ENCODE measurements around the gene SIVA1. TPM values are rescaled to one million over a fixed set of nuclear protein-coding genes. Genes with fewer than 3 reads are reported as not detected.

Gene SIVA1
- total and polyA plus RNA-seq, 2 of the 8 experiments (the other 6 are each of a cell fraction or from before 2014, with no cell fraction given) = 123 to 589 TPM

DNA sequence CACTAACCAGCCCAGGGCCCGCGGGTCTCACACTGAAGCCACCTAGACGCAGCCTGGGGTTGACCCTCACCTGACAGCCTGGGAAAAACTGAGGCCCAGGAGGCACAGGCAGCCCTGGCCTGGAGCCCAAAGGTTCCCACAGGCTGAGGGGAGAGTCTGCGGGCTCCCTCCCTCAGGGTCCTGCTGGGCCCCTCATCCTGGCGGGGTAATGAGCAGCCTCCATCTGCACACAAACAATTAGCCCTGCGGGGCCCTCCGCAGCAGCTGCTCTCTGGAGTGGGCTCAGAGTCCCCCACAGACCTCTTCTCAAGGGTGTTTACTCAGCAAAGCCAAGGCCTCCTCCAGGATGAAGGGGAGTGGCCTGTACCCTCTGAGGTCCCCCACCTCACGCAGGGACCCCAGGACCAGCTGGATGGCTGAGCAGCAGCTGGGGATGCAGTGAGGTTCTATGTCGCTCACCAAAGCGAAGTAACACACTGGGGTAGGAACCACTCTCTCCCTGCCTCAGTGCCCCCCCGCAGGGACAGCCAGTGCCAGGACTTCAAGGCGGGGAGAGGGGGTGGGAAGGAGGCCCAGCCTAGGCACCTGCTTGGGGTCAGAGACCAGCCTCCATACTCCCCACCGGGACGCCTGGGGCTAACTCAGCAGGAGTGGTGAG lies 35.3 kb downstream of the SIVA1 start:
- Histone ChIP-seq H2BK15ac (ENCODE audit: low read length) (no peak overlapping the region), H4K91ac (replicated peaks; ENCODE audit: insufficient read length, low read length) (no peak overlapping the region), H3K4ac (replicated peaks; ENCODE audit: insufficient read length, low read depth, low read length) (no peak overlapping the region), H3K79me2 (ENCODE audit: control insufficient read depth in 1 of 2, insufficient read depth in 2 of 2, low read length in 2 of 2) (peaks cover 0 to 3% of the 10 kb centered on the region in 2 experiments; a peak in 1 of 4 replicates), H3K4me2 (ENCODE audit: insufficient read depth in 1 of 2, low read depth in 2 of 2, low read length in 2 of 2) (no peak overlapping the region), H3K9ac (replicated peaks in 1 of 4; ENCODE audit: extremely low read depth in 1 of 4, low read depth in 3 of 4, low read length in 3 of 4) (no peak overlapping the region), H3K56ac (replicated peaks; ENCODE audit: insufficient read length, low read depth, low read length) (no peak overlapping the region), H3K27ac (ENCODE audit: low read depth, low read length) (no peak overlapping the region), H3K27me3 (replicated peaks in 1 of 4; ENCODE audit: control insufficient read depth in 3 of 4, extremely low read depth in 1 of 4, insufficient read depth in 3 of 4, low read length in 3 of 4) (no peaks in the 10 kb centered on the region), H3K79me1 (ENCODE audit: low read depth, low read length) (peaks cover 6% of the 10 kb centered on the region), H2BK20ac (ENCODE audit: low read length) (no peak overlapping the region), H3K23ac (ENCODE audit: insufficient read length) (no peak overlapping the region), H3K36me3 (ENCODE audit: control insufficient read depth in 2 of 4, insufficient read depth in 4 of 4, low read length in 3 of 4) (peaks cover 0 to 4% (median 0%) of the 10 kb centered on the region in 4 experiments; a peak in 3 of 8 replicates), H4K5ac (ENCODE audit: insufficient read length, low read depth, low read length) (no peak overlapping the region), H3K4me1 (replicated peaks in 1 of 4; ENCODE audit: control insufficient read depth in 3 of 4, insufficient read depth in 4 of 4, low read length in 3 of 4) (peaks cover 0 to 3% (median under 1%) of the 10 kb centered on the region in 4 experiments; a peak in 2 of 7 replicates), H2BK12ac (ENCODE audit: low read depth, low read length) (no peak overlapping the region), H3K4me3 (ENCODE audit: extremely low read depth in 1 of 4, insufficient read depth in 2 of 4, low read depth in 3 of 4, low read length in 4 of 4) (no peak overlapping the region), H3K18ac (ENCODE audit: extremely low read depth, low read length) (no peak overlapping the region), H4K20me1 (replicated peaks in 1 of 2; ENCODE audit: control insufficient read depth in 1 of 2, insufficient read depth in 2 of 2, low read length in 2 of 2) (peaks cover 29 to 32% of the 10 kb centered on the region in 2 experiments), H2BK120ac (replicated peaks; ENCODE audit: low read depth, low read length) (no peak overlapping the region), H2AFZ (ENCODE audit: low read length) (no peak overlapping the region), H3K23me2 (ENCODE audit: low read depth, low read length) (0 out of 2 replicates have a peak, but pooled peaks cover 2% of the 10 kb centered on the region), H2BK5ac (ENCODE audit: low read depth, low read length) (no peak overlapping the region), H4K8ac (ENCODE audit: extremely low read depth, insufficient read depth, low read length) (no peak overlapping the region), H3K14ac (ENCODE audit: insufficient read length) (no peak overlapping the region), H2AK5ac (ENCODE audit: low read depth, low read length) (no peak overlapping the region), H3K9me3 (ENCODE audit: insufficient read depth in 2 of 2, low read depth in 1 of 2, low read length in 1 of 2) (no peaks in the 10 kb centered on the region)
- no peak for TF ChIP-seq KDM5A (IDR thresholded peaks at IDR 0.05; ENCODE audit: low read length)
- TF ChIP-seq SIRT6 (IDR thresholded peaks at IDR 0.05; ENCODE audit: low read length) = no peak
- ChIA-PET POLR2A (ENCODE audit: partially characterized antibody) (interaction anchor here (1.2 to 1.6 kb wide), 2 partner anchors 15 to 19 kb away, joined by 3 to 4 read pairs; no protein-coding TSS in a partner anchor), CTCF (ENCODE audit: partially characterized antibody) (interaction anchor here (0.7 to 11.1 kb wide), 4 partner anchors 9 to 284 kb away, joined by 3 to 110 read pairs (median 19); no protein-coding TSS in a partner anchor)
- DNase-seq (ENCODE audit: low read depth in 1 of 2, low spot score in 2 of 2) (no peak), FAIRE-seq (no peak)
- 88% methylated on average over 13 of the region's 14 CpGs; no CpG with 5 or more reads in 1 of the 2 experiments for WGBS, 2 experiments (ENCODE audit: extremely low coverage in 1 of 2, insufficient coverage in 1 of 2, insufficient read length in 1 of 2, insufficient replicate concordance in 2 of 2, low coverage in 1 of 2, low lambda C conversion rate in 2 of 2, missing lambda C conversion rate in 1 of 2)
